GM12874 (cell line): ENCODE measurements around the gene ZNF200.

Experiments used
- CTCF ChIP-seq: IDR thresholded peaks from 2 replicates; pipeline ENCODE4 v1.5.1; 2011; ENCODE audit warnings: low read depth, mild to moderate bottlenecking, control low read depth, low read length, moderate library complexity; ENCODE audit not compliant: insufficient read depth

The ZNF200 gene

GRCh38 chr16:3246876-3247275 is 11.9 kb upstream of the ZNF200 start:
- TF ChIP-seq CTCF = no peak

GRCh38 chr16:3246002-3246401 is 11.0 kb upstream of the ZNF200 start:
- no peak for TF ChIP-seq CTCF

DNA sequence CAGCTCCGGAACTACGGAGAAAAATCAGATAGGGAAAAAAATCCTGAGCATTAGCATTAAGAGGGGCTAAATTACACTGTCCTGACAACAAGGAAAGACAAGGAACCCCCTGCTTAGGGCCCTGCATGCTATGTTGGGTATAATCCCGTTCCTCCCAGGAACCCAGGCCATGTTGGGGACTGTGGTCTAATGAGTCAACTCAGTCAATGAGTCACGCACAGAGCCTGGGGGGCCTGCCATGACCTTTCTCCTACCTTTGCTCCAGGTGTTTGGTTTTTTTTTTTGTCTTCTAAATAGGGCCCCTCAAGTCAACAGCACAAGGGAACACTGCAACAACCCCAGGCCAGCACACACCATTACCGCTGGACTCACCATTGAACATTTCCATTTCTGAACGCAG is 8.9 kb upstream of the ZNF200 start:
- no peak for TF ChIP-seq CTCF

- TF ChIP-seq CTCF = no peak
Observed at GRCh38 chr16:3242709-3243108, 7.8 kb upstream of the ZNF200 start.

DNA sequence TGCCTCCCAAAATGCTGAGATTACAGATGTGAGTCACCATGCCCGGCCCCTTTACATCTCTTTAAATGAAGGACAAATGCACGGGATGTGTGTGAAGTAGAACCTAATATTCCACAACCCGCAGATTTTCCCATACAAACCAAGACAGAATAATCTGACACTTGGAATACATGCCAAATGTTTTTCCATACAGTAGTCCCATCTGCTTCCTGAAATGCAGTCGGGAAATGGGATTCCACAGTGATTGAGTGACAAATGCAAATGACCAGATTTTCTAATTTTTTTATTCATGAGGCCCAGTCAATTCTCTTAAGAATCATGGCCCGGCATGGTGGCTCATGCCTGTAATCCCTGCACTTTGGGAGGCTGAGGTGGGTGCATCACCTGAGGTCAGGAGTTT is 6.8 kb upstream of the ZNF200 start:
- TF ChIP-seq CTCF = no peak

DNA sequence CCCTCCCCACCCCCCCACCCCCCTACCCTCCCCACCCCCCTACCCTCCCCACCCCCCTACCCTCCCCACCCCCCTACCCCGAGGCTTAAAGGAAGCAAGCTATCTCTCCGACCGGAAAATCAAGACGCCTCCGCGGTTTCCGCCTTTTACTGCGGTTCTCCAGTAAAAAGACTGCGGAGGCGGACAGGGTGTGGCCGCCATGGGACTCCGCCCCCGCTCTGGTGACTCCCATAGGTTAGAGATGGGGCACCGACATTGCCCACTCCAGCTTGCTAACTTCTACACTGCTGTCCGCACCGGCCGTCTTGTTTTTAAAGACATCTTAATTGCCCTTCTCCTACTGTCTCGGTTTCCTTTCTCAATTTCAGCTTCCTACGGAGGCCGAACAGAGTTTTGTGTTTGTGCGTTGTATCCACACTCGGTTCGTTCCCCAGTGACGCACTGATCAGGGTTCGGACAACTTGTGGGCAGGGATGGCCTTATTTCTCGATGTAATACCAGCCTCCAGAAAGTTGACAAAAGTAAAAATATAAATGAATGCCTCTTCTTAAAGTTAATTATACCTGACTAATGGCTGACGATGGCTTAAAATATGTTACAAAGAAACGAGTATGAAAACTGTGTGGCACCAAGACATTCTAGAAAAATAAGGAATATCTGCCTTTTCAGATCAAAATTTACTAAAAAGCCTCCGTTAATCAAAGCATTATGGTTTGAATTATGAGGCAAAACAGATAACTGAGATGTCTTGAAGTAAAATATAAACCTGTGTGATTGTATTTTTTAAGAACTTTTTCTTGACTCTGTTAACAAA is 1.1 kb upstream of the ZNF200 start:
- TF ChIP-seq CTCF = no peak

- TF ChIP-seq CTCF = no peak
Observed at GRCh38 chr16:3234543-3234856, 458 bp downstream of the ZNF200 start.
